Subcutaneous adipose tissue (tissue), 4 donors: ENCODE results near the gene PARD3. TPM values are rescaled to one million over a fixed set of nuclear protein-coding genes. Genes with fewer than 3 reads are reported as not detected.

Experiments used
- total RNA-seq, 4 donors: library from RNA; depleted of rRNA; stranded (reverse); fragments of >200 nt; gene quantifications; one replicate each; pipeline ENCODE4 v1.1.0, GENCODE V29; 2016
- TF ChIP-seq, protein P1 (sequence below): fragments of 450-650 bp; IDR thresholded peaks from one replicate; pipeline ENCODE4 v1.5.1; 2016; ENCODE audit warnings: low read depth, mild to moderate bottlenecking, control low read depth, antibody characterized with exemption, moderate library complexity

Gene PARD3
- total RNA-seq, 4 donors from 2014 or later, result 39.4 to 70.3 (median 45.0) TPM

DNA sequence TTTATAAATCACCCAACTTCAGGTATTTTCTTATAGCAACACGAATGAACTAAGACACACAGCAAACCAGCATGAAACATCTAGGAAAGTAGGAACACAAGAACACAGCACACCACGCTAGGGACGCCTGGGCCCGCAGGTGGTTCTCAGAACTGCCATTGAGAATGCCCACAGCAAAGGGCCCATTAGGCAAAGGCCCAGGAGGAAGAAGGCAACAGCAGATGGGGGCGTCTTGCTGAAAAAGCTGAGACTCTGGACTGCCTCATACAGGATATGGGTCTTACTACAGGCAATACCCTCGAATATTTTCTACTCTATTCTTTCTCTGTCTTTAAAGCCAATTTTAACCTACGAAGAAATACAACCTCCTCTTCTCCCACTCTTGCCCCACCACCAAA, 77.3 kb downstream of the PARD3 start:
- TF ChIP-seq, protein P1, sequence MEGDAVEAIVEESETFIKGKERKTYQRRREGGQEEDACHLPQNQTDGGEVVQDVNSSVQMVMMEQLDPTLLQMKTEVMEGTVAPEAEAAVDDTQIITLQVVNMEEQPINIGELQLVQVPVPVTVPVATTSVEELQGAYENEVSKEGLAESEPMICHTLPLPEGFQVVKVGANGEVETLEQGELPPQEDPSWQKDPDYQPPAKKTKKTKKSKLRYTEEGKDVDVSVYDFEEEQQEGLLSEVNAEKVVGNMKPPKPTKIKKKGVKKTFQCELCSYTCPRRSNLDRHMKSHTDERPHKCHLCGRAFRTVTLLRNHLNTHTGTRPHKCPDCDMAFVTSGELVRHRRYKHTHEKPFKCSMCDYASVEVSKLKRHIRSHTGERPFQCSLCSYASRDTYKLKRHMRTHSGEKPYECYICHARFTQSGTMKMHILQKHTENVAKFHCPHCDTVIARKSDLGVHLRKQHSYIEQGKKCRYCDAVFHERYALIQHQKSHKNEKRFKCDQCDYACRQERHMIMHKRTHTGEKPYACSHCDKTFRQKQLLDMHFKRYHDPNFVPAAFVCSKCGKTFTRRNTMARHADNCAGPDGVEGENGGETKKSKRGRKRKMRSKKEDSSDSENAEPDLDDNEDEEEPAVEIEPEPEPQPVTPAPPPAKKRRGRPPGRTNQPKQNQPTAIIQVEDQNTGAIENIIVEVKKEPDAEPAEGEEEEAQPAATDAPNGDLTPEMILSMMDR, result no peak

DNA sequence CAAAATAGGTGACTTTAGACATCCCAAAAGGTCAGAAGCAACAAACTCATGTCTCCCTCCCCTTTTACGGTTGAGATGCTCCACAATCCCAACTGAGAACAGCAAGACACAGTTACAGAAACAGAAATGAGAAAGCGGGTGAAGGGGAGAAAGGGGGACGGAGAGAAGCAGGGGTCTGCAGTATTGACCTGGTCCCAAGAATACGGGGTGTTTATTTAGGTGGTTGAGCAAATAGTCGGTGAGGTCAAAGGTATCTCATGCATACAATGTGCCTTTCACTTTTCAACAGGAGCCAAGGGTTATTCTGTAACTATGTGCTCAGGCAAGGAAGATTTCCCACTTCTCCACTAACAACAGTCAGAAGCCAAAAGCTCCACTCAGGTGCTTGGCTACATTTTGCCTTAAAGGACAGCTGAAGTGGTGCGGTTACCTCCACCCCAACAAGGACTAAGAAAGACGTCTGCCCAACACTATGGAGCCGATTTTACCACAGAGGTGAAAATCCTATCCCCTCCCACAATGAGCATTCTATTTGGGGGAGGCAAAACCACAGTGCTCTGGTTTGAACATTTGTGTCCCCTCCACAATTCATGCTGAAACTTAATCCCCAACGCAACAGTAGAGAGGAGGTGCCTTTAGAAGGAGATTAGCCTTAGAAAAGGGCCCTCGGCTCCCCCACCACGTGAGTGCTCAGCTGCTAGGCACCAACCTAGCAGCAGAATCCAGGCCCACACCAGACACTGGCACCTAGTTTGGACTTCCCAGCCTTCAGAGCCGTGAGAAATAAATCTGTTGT, 77.9 kb downstream of the PARD3 start:
- TF ChIP-seq, protein P1, result no peak

DNA sequence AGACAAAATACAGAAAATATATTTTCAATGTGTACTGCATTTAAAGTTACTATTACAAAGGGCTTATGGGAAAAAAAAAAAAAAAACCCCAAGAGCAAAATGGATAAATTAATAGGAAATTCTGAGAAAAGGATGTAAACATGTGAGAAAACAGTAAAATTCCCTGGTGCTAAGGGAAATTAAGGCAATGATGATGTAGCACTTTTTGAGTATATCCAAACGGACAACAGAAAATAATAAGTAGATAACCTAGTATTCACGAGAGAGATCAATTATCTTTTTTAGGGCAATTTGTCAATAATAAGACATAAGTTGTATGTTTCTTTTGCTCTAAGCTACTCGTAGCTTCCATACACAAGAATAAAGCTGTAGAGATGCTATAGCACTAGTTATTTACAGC, 80.2 kb downstream of the PARD3 start:
- TF ChIP-seq, protein P1, result no peak

DNA sequence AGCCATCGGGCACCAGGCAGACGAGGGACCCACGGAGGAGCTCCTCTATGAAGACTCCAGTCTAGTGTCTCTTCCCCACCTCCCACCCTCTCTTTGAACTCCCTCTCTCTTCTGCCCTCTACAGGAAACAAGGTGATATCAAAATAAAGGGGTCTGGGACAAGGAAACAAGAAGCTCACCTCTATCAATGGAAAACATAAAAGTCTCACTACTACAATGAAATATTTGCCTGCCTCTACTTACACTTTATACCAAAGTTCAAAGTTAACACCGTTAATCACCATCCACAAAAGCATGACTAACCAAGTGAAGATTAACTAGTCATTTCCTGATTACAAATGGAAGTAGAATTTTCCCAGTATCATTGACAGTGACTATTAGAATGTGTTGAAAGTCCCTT, 82.2 kb downstream of the PARD3 start:
- TF ChIP-seq, protein P1, result no peak

DNA sequence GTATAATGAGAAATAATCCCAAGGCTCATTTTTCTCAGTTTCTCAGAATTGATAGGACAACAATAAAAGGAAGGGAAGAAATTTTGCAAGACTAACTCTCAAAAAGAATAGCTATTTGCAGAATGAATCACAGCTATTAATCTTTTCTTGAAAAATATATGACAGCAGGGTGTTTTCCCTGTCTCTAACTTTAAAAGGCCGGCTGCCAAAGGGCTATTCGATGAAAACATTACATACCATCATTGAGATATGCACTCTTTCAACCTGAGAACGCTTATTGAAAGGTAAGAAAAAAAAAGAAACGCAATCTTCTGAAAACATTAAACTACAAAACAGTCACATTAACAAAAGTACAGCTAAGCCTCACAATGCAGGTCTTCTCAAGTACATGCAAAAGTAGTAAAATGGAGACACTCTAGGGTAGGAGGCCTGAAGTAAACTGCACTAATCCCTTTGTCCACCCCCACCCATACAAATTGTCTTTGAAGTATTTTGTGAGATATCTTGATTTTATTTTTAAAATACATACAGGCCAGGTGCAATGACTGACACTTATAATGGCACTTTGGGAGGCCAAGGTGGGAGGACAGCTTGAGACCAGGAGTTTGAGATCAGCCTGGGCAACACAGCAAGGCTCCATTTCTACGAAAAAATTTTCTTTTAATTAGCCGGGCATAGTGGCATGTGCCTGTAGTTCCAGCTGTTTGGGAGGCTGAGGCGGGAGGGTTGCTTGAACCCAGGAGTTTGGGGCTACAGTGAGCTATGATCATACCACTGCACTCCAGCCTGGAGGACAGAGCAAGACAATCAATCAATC, 83.0 kb downstream of the PARD3 start:
- TF ChIP-seq, protein P1, result no peak

DNA sequence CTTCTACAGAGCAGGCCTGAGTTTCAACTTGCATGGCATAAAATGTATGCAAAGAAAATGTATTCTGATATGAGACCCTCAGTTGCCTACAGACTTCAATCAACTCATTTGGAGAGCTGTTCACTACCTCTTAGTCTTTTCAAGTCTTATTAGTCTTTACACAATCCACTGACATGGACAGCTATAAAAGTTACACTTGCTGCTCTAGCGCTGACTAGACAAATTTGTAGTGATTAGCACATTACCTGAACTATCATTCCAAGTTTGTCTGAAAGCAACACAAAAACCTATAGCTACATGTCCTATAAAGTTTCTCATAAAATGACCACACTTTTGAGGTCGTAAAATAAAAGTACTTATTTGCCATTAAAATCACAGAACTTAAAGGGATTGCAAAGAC, 83.9 kb downstream of the PARD3 start:
- TF ChIP-seq, protein P1, result no peak

DNA sequence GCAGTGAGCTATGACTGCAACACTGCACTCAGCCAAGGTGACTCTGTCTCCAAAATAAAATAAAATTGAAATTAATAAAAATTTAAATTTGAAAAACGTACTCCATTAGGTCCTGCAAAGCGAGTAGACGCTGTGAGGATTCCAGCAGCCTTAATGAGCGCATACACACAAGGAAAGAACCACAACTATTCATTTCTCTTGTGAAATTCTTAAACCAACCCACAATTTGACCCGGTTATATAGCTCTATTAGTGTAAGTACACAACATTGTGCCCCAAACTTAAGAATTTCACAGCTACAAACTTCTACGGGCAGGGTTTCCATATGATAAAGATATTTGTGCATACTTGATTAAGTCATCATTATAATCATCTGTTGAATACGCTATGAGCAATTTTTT, 84.4 kb downstream of the PARD3 start:
- TF ChIP-seq, protein P1, result no peak
